Activated CD4-positive, alpha-beta memory T cell treated with anti-CD3 and anti-CD28 coated beads for 36 hours (primary cell): ENCODE measurements around the gene NFIA. TPM values are rescaled to one million over a fixed set of nuclear protein-coding genes. Genes with fewer than 3 reads are reported as not detected.

Experiments
- CTCF ChIA-PET: fragments of 350-600 bp; sonication (Branson Sonifier 250); formaldehyde crosslinking; loops from one replicate; lab custom pipeline; 2021; ENCODE audit warnings: antibody characterized with exemption, inconsistent platforms; lab: Charles Lee
- POLR2A ChIA-PET: fragments of 350-600 bp; sonication (Branson Sonifier 250); formaldehyde crosslinking; loops from one replicate; lab custom pipeline; 2021; ENCODE audit warnings: antibody characterized with exemption; lab: Charles Lee
- DNase-seq: peaks from one replicate; pipeline ENCODE4 v3.0.0-alpha.2; 2020
- H3K27ac Mint-ChIP-seq: one replicate; pipeline ENCODE4 v1.8.0; 2021; ENCODE audit warnings: mixed read lengths
- H3K27me3 Mint-ChIP-seq: one replicate; pipeline ENCODE4 v1.8.0; 2021; ENCODE audit warnings: mixed read lengths
- H3K36me3 Mint-ChIP-seq: one replicate; pipeline ENCODE4 v1.8.0; 2021; ENCODE audit warnings: mixed read lengths
- H3K4me1 Mint-ChIP-seq: one replicate; pipeline ENCODE4 v1.8.0; 2021; ENCODE audit warnings: low read depth, mixed read lengths
- H3K4me3 Mint-ChIP-seq: one replicate; pipeline ENCODE4 v1.8.0; 2021; ENCODE audit warnings: mild to moderate bottlenecking, mixed read lengths
- H3K9me3 Mint-ChIP-seq: one replicate; pipeline ENCODE4 v1.8.0; 2021; ENCODE audit warnings: mixed read lengths
- intact Hi-C: fragments of 100-400 bp; cut with micrococcal nuclease; formaldehyde crosslinking; loops from one replicate; pipeline ENCODE4 v1.15.1; 2023
- total RNA-seq, 2 experiments: library from RNA; stranded (reverse); gene quantifications; one replicate each; pipeline ENCODE4 v1.2.3, GENCODE V29; 2021

Gene NFIA
- total RNA-seq, 2 experiments from 2014 or later = 5.3 to 7.1 TPM

GRCh38 chr1:61051719-61052394, 30.5 kb upstream of the NFIA start:
- H3K4me3 Mint-ChIP-seq = no peak overlapping the region
- no peaks in the 10 kb centered on the region for H3K9me3 Mint-ChIP-seq
- intact Hi-C loops = loop anchor here (2.0 to 10.0 kb wide), 5 partner anchors 105 to 800 kb away; no protein-coding TSS in a partner anchor
- peaks cover 26% of the 10 kb centered on the region for H3K4me1 Mint-ChIP-seq
- POLR2A ChIA-PET = interaction anchor here (0.7 to 4.7 kb wide), 3 partner anchors 26 to 280 kb away, joined by 4 to 31 read pairs (median 4); no protein-coding TSS in a partner anchor
- DNase-seq = no peak
- peaks cover 52% of the 10 kb centered on the region for H3K27me3 Mint-ChIP-seq
- H3K36me3 Mint-ChIP-seq = no peaks in the 10 kb centered on the region
- no peak overlapping the region for H3K27ac Mint-ChIP-seq
- CTCF ChIA-PET = interaction anchor here (1.0 to 4.2 kb wide), 7 partner anchors 9 to 537 kb away, joined by 3 to 64 read pairs (median 12); partner anchors contain the start of gene NFIA

GRCh38 chr1:61052395-61053225, 29.8 kb upstream of the NFIA start:
- intact Hi-C loops = loop anchor here (5.0 to 10.0 kb wide), 4 partner anchors 105 to 800 kb away; no protein-coding TSS in a partner anchor
- POLR2A ChIA-PET = interaction anchor here (0.5 to 4.7 kb wide), 3 partner anchors 25 to 718 kb away, joined by 3 to 31 read pairs (median 3); no protein-coding TSS in a partner anchor
- CTCF ChIA-PET = interaction anchor here (1.2 to 2.1 kb wide), 3 partner anchors 10 to 536 kb away, joined by 3 to 6 read pairs (median 5); no protein-coding TSS in a partner anchor
- Mint-ChIP-seq H3K9me3 (no peaks in the 10 kb centered on the region), H3K4me1 (peaks cover 29% of the 10 kb centered on the region), H3K4me3 (peak overlapping the region; percentile 69), H3K36me3 (no peaks in the 10 kb centered on the region), H3K27ac (no peak overlapping the region), H3K27me3 (peaks cover 51% of the 10 kb centered on the region)
- no peak for DNase-seq

- H3K4me1 Mint-ChIP-seq = peaks cover 31% of the 10 kb centered on the region
- no peaks in the 10 kb centered on the region for H3K9me3 Mint-ChIP-seq
- intact Hi-C loops = loop anchor here (5.0 to 10.0 kb wide), 4 partner anchors 104 to 799 kb away; no protein-coding TSS in a partner anchor
- ChIA-PET POLR2A (interaction anchor here (0.5 to 4.7 kb wide), 2 partner anchors 25 to 718 kb away, joined by 3 to 31 read pairs; no protein-coding TSS in a partner anchor), CTCF (interaction anchor here (1.2 to 2.1 kb wide), 3 partner anchors 8 to 535 kb away, joined by 3 to 5 read pairs (median 4); no protein-coding TSS in a partner anchor)
- DNase-seq = peak; percentile 15
- no peak overlapping the region for H3K27ac Mint-ChIP-seq
- no peaks in the 10 kb centered on the region for H3K36me3 Mint-ChIP-seq
- peaks cover 54% of the 10 kb centered on the region for H3K27me3 Mint-ChIP-seq
- H3K4me3 Mint-ChIP-seq = peak overlapping the region; percentile 69
Measured at GRCh38 chr1:61053226-61053711, 29.1 kb upstream of the NFIA start.

- CTCF ChIA-PET = interaction anchor here (0.6 to 2.1 kb wide), 5 partner anchors 9 to 535 kb away, joined by 3 to 5 read pairs (median 3); no protein-coding TSS in a partner anchor
- POLR2A ChIA-PET = interaction anchor here (4.7 kb wide), 1 partner anchor 24 kb away, joined by 31 read pairs; no protein-coding TSS in a partner anchor
- no peaks in the 10 kb centered on the region for H3K9me3 Mint-ChIP-seq
- peak overlapping the region; percentile 69 for H3K4me3 Mint-ChIP-seq
- intact Hi-C loops = loop anchor here (5.0 to 10.0 kb wide), 4 partner anchors 103 to 798 kb away; no protein-coding TSS in a partner anchor
- peak; percentile 41 for DNase-seq
- H3K4me1 Mint-ChIP-seq = peaks cover 31% of the 10 kb centered on the region
- no peak overlapping the region for H3K27ac Mint-ChIP-seq
- peaks cover 59% of the 10 kb centered on the region for H3K27me3 Mint-ChIP-seq
- H3K36me3 Mint-ChIP-seq = no peaks in the 10 kb centered on the region
Measured at GRCh38 chr1:61053712-61054600, 28.4 kb upstream of the NFIA start.

- ChIA-PET CTCF (interaction anchor here (0.6 to 2.1 kb wide), 4 partner anchors 9 to 279 kb away, joined by 3 to 5 read pairs (median 4); no protein-coding TSS in a partner anchor), POLR2A (no interaction called here)
- intact Hi-C loops = loop anchor here (5.0 to 10.0 kb wide), 4 partner anchors 103 to 798 kb away; no protein-coding TSS in a partner anchor
- no peaks in the 10 kb centered on the region for H3K9me3 Mint-ChIP-seq
- peaks cover 31% of the 10 kb centered on the region for H3K4me1 Mint-ChIP-seq
- no peak overlapping the region for H3K27ac Mint-ChIP-seq
- no peak overlapping the region for H3K4me3 Mint-ChIP-seq
- no peaks in the 10 kb centered on the region for H3K36me3 Mint-ChIP-seq
- no peak for DNase-seq
- peaks cover 59% of the 10 kb centered on the region for H3K27me3 Mint-ChIP-seq
Measured at GRCh38 chr1:61054601-61054993, 27.8 kb upstream of the NFIA start.

GRCh38 chr1:61055110-61055614, 27.2 kb upstream of the NFIA start:
- ChIA-PET POLR2A (interaction anchor here (1.7 kb wide), 1 partner anchor 27 kb away, joined by 6 read pairs; the partner anchor contains the start of gene NFIA), CTCF (interaction anchor here (1.2 to 1.4 kb wide), 2 partner anchors 12 to 798 kb away, joined by 3 to 7 read pairs; no protein-coding TSS in a partner anchor)
- H3K36me3 Mint-ChIP-seq = no peaks in the 10 kb centered on the region
- no peaks in the 10 kb centered on the region for H3K9me3 Mint-ChIP-seq
- intact Hi-C loops = loop anchor here (10.0 kb wide), 1 partner anchor 220 kb away; no protein-coding TSS in a partner anchor
- no peak overlapping the region for H3K4me3 Mint-ChIP-seq
- DNase-seq = no peak
- H3K4me1 Mint-ChIP-seq = peaks cover 31% of the 10 kb centered on the region
- no peak overlapping the region for H3K27ac Mint-ChIP-seq
- H3K27me3 Mint-ChIP-seq = peaks cover 59% of the 10 kb centered on the region

GRCh38 chr1:61056196-61056572, 26.2 kb upstream of the NFIA start:
- H3K36me3 Mint-ChIP-seq = no peaks in the 10 kb centered on the region
- H3K27me3 Mint-ChIP-seq = peaks cover 57% of the 10 kb centered on the region
- DNase-seq = no peak
- H3K27ac Mint-ChIP-seq = no peak overlapping the region
- H3K4me1 Mint-ChIP-seq = peaks cover 29% of the 10 kb centered on the region
- CTCF ChIA-PET = interaction anchor here (0.6 to 1.4 kb wide), 3 partner anchors 13 to 797 kb away, joined by 3 to 7 read pairs (median 3); no protein-coding TSS in a partner anchor
- peak overlapping the region; percentile 81 for H3K4me3 Mint-ChIP-seq
- no peaks in the 10 kb centered on the region for H3K9me3 Mint-ChIP-seq
- POLR2A ChIA-PET = interaction anchor here (1.7 kb wide), 1 partner anchor 26 kb away, joined by 6 read pairs; the partner anchor contains the start of gene NFIA
- intact Hi-C loops = loop anchor here (10.0 kb wide), 1 partner anchor 219 kb away; no protein-coding TSS in a partner anchor

GRCh38 chr1:61056573-61057439, 25.6 kb upstream of the NFIA start:
- H3K4me1 Mint-ChIP-seq = peaks cover 23% of the 10 kb centered on the region
- H3K9me3 Mint-ChIP-seq = no peaks in the 10 kb centered on the region
- DNase-seq = peak; percentile 58
- peak overlapping the region; percentile 81 for H3K4me3 Mint-ChIP-seq
- peaks cover 54% of the 10 kb centered on the region for H3K27me3 Mint-ChIP-seq
- no peak overlapping the region for H3K27ac Mint-ChIP-seq
- H3K36me3 Mint-ChIP-seq = no peaks in the 10 kb centered on the region
- ChIA-PET POLR2A (interaction anchor here (1.1 to 1.7 kb wide), 2 partner anchors 25 kb away, joined by 5 to 6 read pairs; partner anchors contain the start of gene NFIA), CTCF (interaction anchor here (0.6 to 1.4 kb wide), 4 partner anchors 14 to 796 kb away, joined by 3 to 7 read pairs (median 3); no protein-coding TSS in a partner anchor)
- intact Hi-C loops = loop anchor here (1.0 to 10.0 kb wide), 2 partner anchors 20 to 218 kb away; no protein-coding TSS in a partner anchor

GRCh38 chr1:61058483-61059245, 23.7 kb upstream of the NFIA start:
- ChIA-PET CTCF (interaction anchor here (2.1 kb wide), 1 partner anchor 9 kb away, joined by 11 read pairs; no protein-coding TSS in a partner anchor), POLR2A (no interaction called here)
- H3K9me3 Mint-ChIP-seq = no peaks in the 10 kb centered on the region
- intact Hi-C loops = loop anchor here (10.0 kb wide), 1 partner anchor 216 kb away; no protein-coding TSS in a partner anchor
- no peak overlapping the region for H3K4me3 Mint-ChIP-seq
- no peaks in the 10 kb centered on the region for H3K36me3 Mint-ChIP-seq
- H3K27me3 Mint-ChIP-seq = peaks cover 36% of the 10 kb centered on the region
- peaks cover 7% of the 10 kb centered on the region for H3K4me1 Mint-ChIP-seq
- no peak for DNase-seq
- H3K27ac Mint-ChIP-seq = no peak overlapping the region
